ENCODE data around the gene TMEM54. TPM values are rescaled to one million over a fixed set of nuclear protein-coding genes. Genes with fewer than 3 reads are reported as not detected.

The TMEM54 gene
- total RNA-seq, 4 donors from 2014 or later = 14.7 to 36.7 (median 26.3) TPM

DNA sequence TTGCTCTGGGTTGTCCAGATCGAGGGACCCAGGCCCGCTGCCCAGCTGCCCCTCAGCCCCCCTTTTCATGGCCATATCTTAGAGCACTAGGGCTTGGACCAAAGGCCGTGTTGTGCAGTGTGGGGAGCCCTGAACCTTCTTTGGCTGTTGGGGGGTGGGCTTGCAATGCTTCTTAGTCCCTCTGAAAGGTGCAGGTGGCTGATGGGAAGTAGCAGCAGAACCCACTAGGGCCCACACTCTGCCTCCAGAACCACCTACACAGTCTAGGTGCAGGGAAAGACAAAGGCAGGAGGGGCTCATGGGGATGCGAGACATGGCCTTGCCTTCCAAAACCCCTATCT, 17.2 kb downstream of the TMEM54 start:
- TF ChIP-seq CTCF (IDR thresholded peaks at IDR 0.05; ENCODE audit: low read depth) = no peak

DNA sequence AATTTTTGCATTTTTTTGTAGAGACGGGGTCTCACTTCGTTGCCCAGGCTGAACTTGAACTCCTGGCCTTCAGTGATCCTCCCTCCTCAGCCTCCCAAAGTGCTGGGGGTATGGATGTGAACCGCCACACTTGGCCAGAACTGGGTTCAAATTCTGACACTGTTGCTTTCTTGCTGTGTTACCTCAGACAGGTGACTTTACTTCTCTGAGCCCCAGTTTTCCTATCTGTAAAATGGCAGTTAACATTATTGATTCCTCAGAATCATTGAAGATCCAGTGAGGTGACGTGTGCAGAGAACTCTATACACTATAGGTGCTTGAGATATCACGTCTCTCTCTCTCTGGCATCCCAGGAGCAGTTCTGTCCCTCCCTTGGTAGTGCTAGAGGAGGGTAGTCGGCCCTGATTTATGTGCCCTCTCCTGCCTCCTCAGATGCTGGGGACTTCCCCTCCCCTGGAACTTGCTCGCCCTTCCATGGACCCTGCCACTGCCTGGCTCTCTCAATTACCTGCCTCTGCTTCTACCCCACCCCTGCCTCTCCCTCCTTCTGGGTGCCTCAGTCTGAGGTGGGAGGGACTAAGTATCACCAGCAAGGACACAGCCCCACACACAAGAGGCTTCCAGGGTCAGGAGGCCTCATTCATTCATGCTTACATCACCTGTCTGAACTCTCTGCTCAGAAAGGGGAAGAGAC, 17.7 kb downstream of the TMEM54 start:
- TF ChIP-seq CTCF (IDR thresholded peaks at IDR 0.05; ENCODE audit: low read depth) = no peak

- TF ChIP-seq CTCF (IDR thresholded peaks at IDR 0.05; ENCODE audit: low read depth) = no peak
Measured at GRCh38 chr1:32881871-32882850, 19.0 kb downstream of the TMEM54 start.

- no peak for TF ChIP-seq CTCF (IDR thresholded peaks at IDR 0.05; ENCODE audit: low read depth)
Measured at GRCh38 chr1:32881291-32881690, 19.9 kb downstream of the TMEM54 start.

- no peak for TF ChIP-seq CTCF (IDR thresholded peaks at IDR 0.05; ENCODE audit: low read depth)
Measured at GRCh38 chr1:32878637-32879041, 22.6 kb downstream of the TMEM54 start.

DNA sequence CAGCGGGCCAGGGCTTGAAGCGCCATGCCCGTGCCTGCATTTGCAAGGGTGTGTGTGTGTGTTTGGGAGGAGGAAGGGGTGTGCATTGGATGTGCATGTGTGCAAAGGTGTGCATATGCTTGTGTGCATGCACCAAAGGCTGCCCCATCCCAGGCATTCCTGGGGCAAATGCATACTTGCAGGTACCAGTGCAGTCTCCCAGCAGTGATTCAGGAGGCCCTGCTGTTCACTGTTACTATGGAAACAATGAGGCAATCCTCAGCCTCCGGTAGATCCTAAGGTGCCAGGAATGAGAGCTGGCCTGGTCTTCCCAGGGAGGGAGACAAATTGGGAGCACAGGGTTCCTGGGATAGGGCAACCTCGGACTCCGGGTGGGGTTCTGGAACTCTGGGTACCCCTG, 23.0 kb downstream of the TMEM54 start:
- no peak for TF ChIP-seq CTCF (IDR thresholded peaks at IDR 0.05; ENCODE audit: low read depth)

Measured in subcutaneous adipose tissue (tissue), 4 donors.